Measurements from ENCODE around the gene NDUFB7. TPM values are rescaled to one million over a fixed set of nuclear protein-coding genes. Genes with fewer than 3 reads are reported as not detected.
"Not testable (repeated sequence)": the region's sequence is repeated elsewhere in the genome, so short reads cannot be mapped to it uniquely, and the experiment has no call there.

Gene NDUFB7
- 100 to 1,000 TPM; 208 to 584 (median 422) TPM for total RNA-seq

GRCh38 chr19:14571695-14572490, at the start of gene NDUFB7:
TSS of gene NDUFB7 (minus strand) at chr19:14572066. CDS start at chr19:14572000, 66 bp downstream.
- peaks cover 16 to 19% of the 10 kb centered on the region in 2 donors for H3K4me1 ChIP-seq
- H3K27ac ChIP-seq, result peak within 1 kb of the TSS; percentile 60 to 69 (median 63)
- H3K4me3 ChIP-seq (replicated peaks in 1 of 3), result peak within 1 kb of the TSS; percentile 78 to 93 (median 84)
- 5 to 8% methylated on average over 13 to 19 of the region's 40 CpGs for WGBS, 2 donors
- H3K27me3 ChIP-seq, result no peaks in the 10 kb centered on the region
- DNase-seq, result peak; percentile 91 to 92
- peak; percentile 33 to 92 (median 64) for TF ChIP-seq CTCF (IDR thresholded peaks at IDR 0.05)
- peak in 1 of 2 donors; percentile 57 for TF ChIP-seq POLR2A (IDR thresholded peaks at IDR 0.05)
- intact Hi-C loops (cut with DNase I), result loop anchor here (10.0 kb wide), 1 partner anchor 313 kb away; the partner anchor contains the start of gene OR7A17
- H3K9me3 ChIP-seq, result no peaks in the 10 kb centered on the region
- H3K36me3 ChIP-seq, result no peaks in the 10 kb centered on the region

- Histone ChIP-seq H3K4me1 (no peaks in the 10 kb centered on the region), H3K9me3 (no peaks in the 10 kb centered on the region), H3K27me3 (no peaks in the 10 kb centered on the region), H3K4me3 (replicated peaks in 1 of 3) (no peak overlapping the region), H3K27ac (no peak overlapping the region), H3K36me3 (no peaks in the 10 kb centered on the region)
- intact Hi-C loops (cut with DNase I), result no loop called here
- TF ChIP-seq POLR2A (IDR thresholded peaks at IDR 0.05) (no peak), CTCF (IDR thresholded peaks at IDR 0.05) (no peak)
- no peak for DNase-seq
Measured at GRCh38 chr19:14619404-14619803, 47.5 kb upstream of the NDUFB7 start.

GRCh38 chr19:14616407-14616806, 44.5 kb upstream of the NDUFB7 start:
- WGBS, 2 donors, result 91% methylated on average over 3 of the region's 3 CpGs
- no peak overlapping the region for H3K4me3 ChIP-seq (replicated peaks in 1 of 3)
- no peaks in the 10 kb centered on the region for H3K9me3 ChIP-seq
- no peaks in the 10 kb centered on the region for H3K36me3 ChIP-seq
- no peaks in the 10 kb centered on the region for H3K4me1 ChIP-seq
- no peak for TF ChIP-seq POLR2A (IDR thresholded peaks at IDR 0.05)
- no peak for TF ChIP-seq CTCF (IDR thresholded peaks at IDR 0.05)
- intact Hi-C loops (cut with DNase I), result no loop called here
- H3K27me3 ChIP-seq, result no peaks in the 10 kb centered on the region
- no peak overlapping the region for H3K27ac ChIP-seq
- DNase-seq, result no peak

GRCh38 chr19:14615623-14616022, 43.8 kb upstream of the NDUFB7 start:
- Histone ChIP-seq H3K36me3 (no peaks in the 10 kb centered on the region), H3K27ac (no peak overlapping the region), H3K9me3 (no peaks in the 10 kb centered on the region), H3K4me1 (no peaks in the 10 kb centered on the region), H3K4me3 (replicated peaks in 1 of 3) (no peak overlapping the region), H3K27me3 (no peaks in the 10 kb centered on the region)
- TF ChIP-seq POLR2A (IDR thresholded peaks at IDR 0.05) (no peak), CTCF (IDR thresholded peaks at IDR 0.05) (no peak)
- 90 to 95% methylated on average over 8 of the region's 8 CpGs for WGBS, 2 donors
- intact Hi-C loops (cut with DNase I), result no loop called here
- DNase-seq, result no peak

GRCh38 chr19:14614099-14614412, 42.2 kb upstream of the NDUFB7 start:
- H3K27ac ChIP-seq, result no peak overlapping the region
- H3K4me1 ChIP-seq, result no peaks in the 10 kb centered on the region
- no peak overlapping the region for H3K4me3 ChIP-seq (replicated peaks in 1 of 3)
- TF ChIP-seq CTCF (IDR thresholded peaks at IDR 0.05), result no peak
- TF ChIP-seq POLR2A (IDR thresholded peaks at IDR 0.05), result no peak
- intact Hi-C loops (cut with DNase I), result no loop called here
- 64 to 72% methylated on average over 4 of the region's 4 CpGs for WGBS, 2 donors
- no peak for DNase-seq
- no peaks in the 10 kb centered on the region for H3K27me3 ChIP-seq
- H3K9me3 ChIP-seq, result no peaks in the 10 kb centered on the region
- no peaks in the 10 kb centered on the region for H3K36me3 ChIP-seq

- H3K4me3 ChIP-seq (replicated peaks in 1 of 3); H3K27me3 ChIP-seq; H3K27ac ChIP-seq; H3K36me3 ChIP-seq; DNase-seq; intact Hi-C loops (cut with DNase I); H3K9me3 ChIP-seq; H3K4me1 ChIP-seq: not testable (repeated sequence)
- WGBS, 2 donors, result 78 to 79% methylated on average over 14 of the region's 14 CpGs
Measured at GRCh38 chr19:14613399-14614098, 41.7 kb upstream of the NDUFB7 start.

All from thyroid gland (tissue), 4 donors.